HCT116 (cell line): Measurements from ENCODE around the gene TBX5. TPM values are rescaled to one million over a fixed set of nuclear protein-coding genes. Genes with fewer than 3 reads are reported as not detected.

Source experiments
- ATAC-seq: fragments of 200-7000 bp; cut with Tn5 transposase; 2 replicates; pipeline ENCODE4 v1.9.1; 2020; ENCODE audit warnings: mild to moderate bottlenecking, moderate library complexity
- BruUV-seq: library from RNA; stranded (reverse); fragments of 400-500 nt; replicated peaks from 2 replicates; lab custom pipeline; 2021; lab: Mats Ljungman, UMichigan
- CTCF ChIA-PET: fragments of 300-600 bp; sonication (Branson Sonifier 250); formaldehyde crosslinking; loops from one replicate; lab custom pipeline; 2021; ENCODE audit warnings: antibody characterized with exemption; lab: Charles Lee
- POLR2A ChIA-PET: fragments of 300-600, 350-600 bp; sonication (Branson Sonifier 250); formaldehyde crosslinking; loops from one replicate; lab custom pipeline; 2021; ENCODE audit warnings: antibody characterized with exemption; lab: Charles Lee
- RAD21 ChIA-PET, 2 experiments: fragments of 300-600 bp; sonication (Branson Sonifier 250); formaldehyde crosslinking; loops; one replicate each; lab custom pipeline; 2023; ENCODE audit warnings: low total read pairs in 2 of 2; ENCODE audit not compliant: uncharacterized antibody in 2 of 2, unreplicated experiment in 2 of 2, low non-redundant PET in 1 of 2; lab: Charles Lee
- DNase-seq: peaks from one replicate; pipeline ENCODE4 v3.0.0-alpha.2; 2010; ENCODE audit warnings: low read depth, low spot score
- H2AFZ ChIP-seq: fragments of 200-600 bp; shearing (Covaris generic), sonication (generic); 2 replicates; pipeline ENCODE4 v1.6.1; 2017; ENCODE audit warnings: low read depth, mixed run types, mixed read lengths, antibody characterized with exemption, low read length; ENCODE audit not compliant: poor library complexity, severe bottlenecking
- H3K27ac ChIP-seq: 2 replicates; pipeline ENCODE4 v1.5.1; 2012; ENCODE audit warnings: low read depth, low read length
- H3K27me3 ChIP-seq: fragments of 200-600 bp; sonication (generic); 2 replicates; pipeline ENCODE4 v1.6.1; 2016; ENCODE audit warnings: mixed run types, low read length, mixed read lengths; ENCODE audit not compliant: insufficient read depth
- H3K36me3 ChIP-seq, 2 experiments: fragments of 200-500 bp in 1 of 2; fragments of 200-600 bp in 1 of 2; sonication (Bioruptor generic) in 1 of 2; sonication (generic) in 1 of 2; 2 replicates each; pipeline versions ENCODE4 v1.5.1 to v1.6.1; 2014 to 2016; ENCODE audit warnings: low read length in 2 of 2, inconsistent platforms in 1 of 2, mixed read lengths in 1 of 2, mixed run types in 1 of 2; ENCODE audit not compliant: insufficient read depth in 2 of 2, control insufficient read depth in 1 of 2
- H3K4me1 ChIP-seq, 2 experiments: fragments of 200-600 bp in 1 of 2; sonication (generic) in 1 of 2; 2 replicates each; pipeline versions ENCODE4 v1.5.1 to v1.6.1; 2012 to 2017; ENCODE audit warnings: low read length in 2 of 2, inconsistent platforms in 1 of 2, mild to moderate bottlenecking in 1 of 2, mixed read lengths in 1 of 2, mixed run types in 1 of 2, moderate library complexity in 1 of 2; ENCODE audit not compliant: insufficient read depth in 2 of 2, control insufficient read depth in 1 of 2
- H3K4me2 ChIP-seq: fragments of 200-600 bp; sonication (generic); 2 replicates; pipeline ENCODE4 v1.6.1; 2017; ENCODE audit warnings: mixed run types, low read length, mixed read lengths
- H3K4me3 ChIP-seq, 2 experiments: fragments of 200-600 bp in 1 of 2; sonication (generic) in 1 of 2; replicated peaks in 1 of 2; 2 replicates each; pipeline ENCODE4 v1.5.1; 2011 to 2016; ENCODE audit warnings: low read length in 2 of 2, control low read depth in 1 of 2, low read depth in 1 of 2, mild to moderate bottlenecking in 1 of 2, mixed read lengths in 1 of 2, mixed run types in 1 of 2
- H3K79me2 ChIP-seq: fragments of 200-600 bp; sonication (generic); 2 replicates; pipeline ENCODE4 v1.6.1; 2017; ENCODE audit warnings: mild to moderate bottlenecking, mixed run types, low read length, moderate library complexity, mixed read lengths; ENCODE audit not compliant: insufficient read depth
- H3K9ac ChIP-seq: fragments of 200-600 bp; sonication (generic); 2 replicates; pipeline ENCODE4 v1.6.1; 2016; ENCODE audit warnings: low read length, mixed read lengths
- H3K9me2 ChIP-seq: fragments of 200-600 bp; sonication (generic), shearing (Covaris generic); 2 replicates; pipeline ENCODE4 v1.6.1; 2017; ENCODE audit warnings: mixed run types, mild to moderate bottlenecking, moderate library complexity; ENCODE audit not compliant: insufficient read depth
- H3K9me3 ChIP-seq, 2 experiments: fragments of 200-500 bp in 1 of 2; fragments of 200-600 bp in 1 of 2; sonication (Bioruptor generic) in 1 of 2; sonication (generic) in 1 of 2; 2 replicates each; pipeline ENCODE4 v1.6.1; 2014 to 2017; ENCODE audit warnings: low read length in 2 of 2, mixed read lengths in 2 of 2, inconsistent platforms in 1 of 2, low read depth in 1 of 2, mild to moderate bottlenecking in 1 of 2, mixed run types in 1 of 2, moderate library complexity in 1 of 2; ENCODE audit not compliant: control insufficient read depth in 1 of 2, insufficient read depth in 1 of 2
- H4K20me1 ChIP-seq: fragments of 200-600 bp; sonication (generic), shearing (Covaris generic); 2 replicates; pipeline ENCODE4 v1.6.1; 2017; ENCODE audit warnings: mixed run types, mild to moderate bottlenecking, moderate library complexity; ENCODE audit not compliant: insufficient read depth
- CEBPB ChIP-seq: IDR thresholded peaks from 2 replicates; pipeline ENCODE4 v1.6.1; 2012; ENCODE audit warnings: low read depth
- EGR1 ChIP-seq: IDR thresholded peaks from 2 replicates; pipeline ENCODE4 v1.6.1; 2012; ENCODE audit warnings: low read depth
- ELF1 ChIP-seq: IDR thresholded peaks from 2 replicates; pipeline ENCODE4 v1.6.1; 2012; ENCODE audit warnings: low read depth, borderline replicate concordance
- EZH2phosphoT487 ChIP-seq: fragments of 200-600 bp; IDR thresholded peaks from 2 replicates; pipeline ENCODE4 v1.6.1; 2018; ENCODE audit warnings: antibody characterized with exemption, borderline replicate concordance
- FOSL1 ChIP-seq: IDR thresholded peaks from 2 replicates; pipeline ENCODE4 v1.6.1; 2012; ENCODE audit warnings: low read depth
- JUND ChIP-seq: IDR thresholded peaks from 2 replicates; pipeline ENCODE4 v1.6.1; 2012
- POLR2AphosphoS5 ChIP-seq: IDR thresholded peaks from 2 replicates; pipeline ENCODE4 v1.6.1; 2011; ENCODE audit warnings: mild to moderate bottlenecking, low read depth, low read length, moderate library complexity
- SP1 ChIP-seq: IDR thresholded peaks from 2 replicates; pipeline ENCODE4 v1.6.1; 2012; ENCODE audit warnings: low read depth
- SRF ChIP-seq: IDR thresholded peaks from 2 replicates; pipeline ENCODE4 v1.6.1; 2012; ENCODE audit warnings: low read depth
- ZFX ChIP-seq: fragments of 450-650 bp; IDR thresholded peaks from 2 replicates; pipeline ENCODE4 v1.6.1; 2017
- ZNF274 ChIP-seq: fragments of 200-500 bp; sonication (Bioruptor generic); IDR thresholded peaks from 2 replicates; pipeline ENCODE4 v1.6.1; 2014; ENCODE audit warnings: mild to moderate bottlenecking, low read depth, low read length, inconsistent platforms
- intact Hi-C: fragments of 100-400 bp; cut with micrococcal nuclease; formaldehyde crosslinking; loops from 2 replicates; pipeline ENCODE4 v1.10.0; 2022
- total RNA-seq: library from RNA; stranded (reverse); gene quantifications from one replicate; pipeline ENCODE4 v1.2.1, GENCODE V29; 2021; ENCODE audit not compliant: unreplicated experiment
- TF ChIP-seq, protein P1 (sequence below): IDR thresholded peaks from 2 replicates; pipeline ENCODE4 v1.6.1; 2012
- TF ChIP-seq, protein P2 (sequence below): IDR thresholded peaks from 2 replicates; pipeline ENCODE4 v1.6.1; 2011; ENCODE audit warnings: mild to moderate bottlenecking, low read length, moderate library complexity; ENCODE audit not compliant: insufficient replicate concordance; ENCODE audit errors: extremely low read depth
- TF ChIP-seq, protein P3 (sequence below), 3 experiments: fragments of 200-600 bp in 1 of 3; sonication (generic) in 1 of 3; IDR thresholded peaks in 2 of 3; conservative IDR thresholded peaks in 1 of 3; 2 replicates each; pipeline ENCODE4 v1.5.1; 2012 to 2017; ENCODE audit warnings: low read depth in 2 of 3, low read length in 2 of 3, antibody characterized with exemption in 1 of 3, borderline replicate concordance in 1 of 3, control low read depth in 1 of 3, mild to moderate bottlenecking in 1 of 3, mixed read lengths in 1 of 3, mixed run types in 1 of 3, moderate library complexity in 1 of 3; ENCODE audit not compliant: insufficient read depth in 1 of 3
- TF ChIP-seq, protein P4 (sequence below): IDR thresholded peaks from 2 replicates; pipeline ENCODE4 v1.6.1; 2012

The TBX5 gene
- total RNA-seq, 1 experiment from 2014 or later: 0.10 TPM

DNA sequence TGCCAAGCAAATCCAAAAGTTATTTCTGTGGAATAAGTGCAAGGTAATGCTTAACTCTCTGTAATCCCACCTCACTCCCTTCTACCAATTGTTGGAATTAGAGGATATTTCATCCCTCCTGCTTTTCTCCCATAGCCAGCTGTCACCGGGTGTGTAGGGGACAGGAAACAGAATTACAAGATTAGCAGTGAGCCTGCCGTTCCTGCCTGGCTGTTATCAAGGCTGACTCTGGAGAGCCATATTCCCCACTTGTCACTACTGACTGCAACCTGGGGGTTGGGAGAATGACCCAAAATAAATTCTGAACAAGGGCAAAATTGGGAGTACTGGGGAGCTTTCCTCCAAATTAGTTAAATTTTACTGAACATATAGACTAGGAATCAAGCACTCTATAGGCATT lies 24.8 kb downstream of the TBX5 start:
- H4K20me1 ChIP-seq: no peaks in the 10 kb centered on the region
- no peaks in the 10 kb centered on the region for H3K9me2 ChIP-seq
- H3K79me2 ChIP-seq: no peaks in the 10 kb centered on the region
- DNase-seq (no peak), ATAC-seq (no peak)
- no peaks in the 10 kb centered on the region for H3K36me3 ChIP-seq
- no peak overlapping the region for H3K27ac ChIP-seq
- POLR2A ChIA-PET: no interaction called here
- CTCF ChIA-PET: no interaction called here
- H3K4me1 ChIP-seq: no peaks in the 10 kb centered on the region
- intact Hi-C loops: no loop called here
- RAD21 ChIA-PET: no interaction called here
- H3K9ac ChIP-seq: no peak overlapping the region
- peaks cover 69% of the 10 kb centered on the region for H3K27me3 ChIP-seq
- no peak overlapping the region for H3K4me3 ChIP-seq
- H2AFZ ChIP-seq: no peak overlapping the region
- H3K4me2 ChIP-seq: no peak overlapping the region
- no peaks in the 10 kb centered on the region for H3K9me3 ChIP-seq
- TF ChIP-seq, protein P1, sequence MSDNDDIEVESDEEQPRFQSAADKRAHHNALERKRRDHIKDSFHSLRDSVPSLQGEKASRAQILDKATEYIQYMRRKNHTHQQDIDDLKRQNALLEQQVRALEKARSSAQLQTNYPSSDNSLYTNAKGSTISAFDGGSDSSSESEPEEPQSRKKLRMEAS: no peak
- TF ChIP-seq FOSL1 (no peak), EGR1 (no peak), ELF1 (no peak), ZFX (no peak), POLR2AphosphoS5 (no peak), JUND (no peak), CEBPB (no peak)
- TF ChIP-seq, protein P2, sequence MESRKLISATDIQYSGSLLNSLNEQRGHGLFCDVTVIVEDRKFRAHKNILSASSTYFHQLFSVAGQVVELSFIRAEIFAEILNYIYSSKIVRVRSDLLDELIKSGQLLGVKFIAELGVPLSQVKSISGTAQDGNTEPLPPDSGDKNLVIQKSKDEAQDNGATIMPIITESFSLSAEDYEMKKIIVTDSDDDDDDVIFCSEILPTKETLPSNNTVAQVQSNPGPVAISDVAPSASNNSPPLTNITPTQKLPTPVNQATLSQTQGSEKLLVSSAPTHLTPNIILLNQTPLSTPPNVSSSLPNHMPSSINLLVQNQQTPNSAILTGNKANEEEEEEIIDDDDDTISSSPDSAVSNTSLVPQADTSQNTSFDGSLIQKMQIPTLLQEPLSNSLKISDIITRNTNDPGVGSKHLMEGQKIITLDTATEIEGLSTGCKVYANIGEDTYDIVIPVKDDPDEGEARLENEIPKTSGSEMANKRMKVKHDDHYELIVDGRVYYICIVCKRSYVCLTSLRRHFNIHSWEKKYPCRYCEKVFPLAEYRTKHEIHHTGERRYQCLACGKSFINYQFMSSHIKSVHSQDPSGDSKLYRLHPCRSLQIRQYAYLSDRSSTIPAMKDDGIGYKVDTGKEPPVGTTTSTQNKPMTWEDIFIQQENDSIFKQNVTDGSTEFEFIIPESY: no peak
- no TSS peak for BruUV-seq

DNA sequence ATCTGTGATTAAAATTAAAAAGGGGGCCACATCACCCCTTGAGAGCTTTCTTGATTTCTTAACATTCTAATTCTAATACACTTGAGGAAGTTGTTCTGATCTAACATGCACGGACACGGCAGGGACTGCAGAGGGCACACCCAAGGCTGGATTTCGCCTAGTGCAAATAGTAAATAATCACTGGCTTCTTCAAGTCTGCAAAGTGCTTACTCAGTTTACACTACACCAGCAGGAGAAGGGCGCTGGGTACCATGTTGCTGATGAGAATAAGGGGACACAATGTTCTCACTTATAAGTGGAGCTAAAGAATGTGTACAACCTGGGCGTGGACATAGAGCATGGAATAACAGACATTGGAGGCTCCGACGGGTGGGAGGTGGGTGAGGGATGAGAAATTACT lies 34.2 kb downstream of the TBX5 start:
- Histone ChIP-seq H3K79me2 (no peaks in the 10 kb centered on the region), H3K27me3 (peaks cover 39% of the 10 kb centered on the region), H3K4me1 (no peaks in the 10 kb centered on the region), H3K9ac (no peak overlapping the region), H3K9me3 (no peaks in the 10 kb centered on the region), H3K27ac (no peak overlapping the region), H2AFZ (no peak overlapping the region), H4K20me1 (no peaks in the 10 kb centered on the region), H3K4me3 (no peak overlapping the region), H3K4me2 (no peak overlapping the region), H3K9me2 (no peaks in the 10 kb centered on the region), H3K36me3 (no peaks in the 10 kb centered on the region)
- no TSS peak for BruUV-seq
- ATAC-seq: no peak
- intact Hi-C loops: no loop called here
- no peak for DNase-seq
- RAD21 ChIA-PET: no interaction called here
- CTCF ChIA-PET: no interaction called here
- POLR2A ChIA-PET: no interaction called here
- TF ChIP-seq SP1 (no peak), FOSL1 (no peak), ZNF274 (no peak), EZH2phosphoT487 (no peak), EGR1 (no peak), SRF (no peak)
- TF ChIP-seq, protein P3, sequence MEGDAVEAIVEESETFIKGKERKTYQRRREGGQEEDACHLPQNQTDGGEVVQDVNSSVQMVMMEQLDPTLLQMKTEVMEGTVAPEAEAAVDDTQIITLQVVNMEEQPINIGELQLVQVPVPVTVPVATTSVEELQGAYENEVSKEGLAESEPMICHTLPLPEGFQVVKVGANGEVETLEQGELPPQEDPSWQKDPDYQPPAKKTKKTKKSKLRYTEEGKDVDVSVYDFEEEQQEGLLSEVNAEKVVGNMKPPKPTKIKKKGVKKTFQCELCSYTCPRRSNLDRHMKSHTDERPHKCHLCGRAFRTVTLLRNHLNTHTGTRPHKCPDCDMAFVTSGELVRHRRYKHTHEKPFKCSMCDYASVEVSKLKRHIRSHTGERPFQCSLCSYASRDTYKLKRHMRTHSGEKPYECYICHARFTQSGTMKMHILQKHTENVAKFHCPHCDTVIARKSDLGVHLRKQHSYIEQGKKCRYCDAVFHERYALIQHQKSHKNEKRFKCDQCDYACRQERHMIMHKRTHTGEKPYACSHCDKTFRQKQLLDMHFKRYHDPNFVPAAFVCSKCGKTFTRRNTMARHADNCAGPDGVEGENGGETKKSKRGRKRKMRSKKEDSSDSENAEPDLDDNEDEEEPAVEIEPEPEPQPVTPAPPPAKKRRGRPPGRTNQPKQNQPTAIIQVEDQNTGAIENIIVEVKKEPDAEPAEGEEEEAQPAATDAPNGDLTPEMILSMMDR (IDR thresholded peaks at IDR 0.05 in 2 of 3, conservative IDR thresholded peaks at IDR 0.05 in 1 of 3; ENCODE audit: borderline replicate concordance in 1 of 3, insufficient read depth in 1 of 3, low read depth in 2 of 3, low read length in 2 of 3): no peak
- TF ChIP-seq, protein P4, sequence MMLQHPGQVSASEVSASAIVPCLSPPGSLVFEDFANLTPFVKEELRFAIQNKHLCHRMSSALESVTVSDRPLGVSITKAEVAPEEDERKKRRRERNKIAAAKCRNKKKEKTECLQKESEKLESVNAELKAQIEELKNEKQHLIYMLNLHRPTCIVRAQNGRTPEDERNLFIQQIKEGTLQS: no peak
- TF ChIP-seq, protein P1: no peak
- TF ChIP-seq, protein P2: no peak
